AG09309 (cell line): ENCODE data around the gene PRKAG3.

ENCODE experiments used
- DNase-seq: peaks from one replicate; pipeline ENCODE4 v3.0.0-alpha.2; 2010; ENCODE audit warnings: low read depth
- H3K4me3 ChIP-seq: 2 replicates; pipeline ENCODE4 v1.5.1; 2011; ENCODE audit warnings: mild to moderate bottlenecking, low read depth, low read length, moderate library complexity; ENCODE audit not compliant: control insufficient read depth
- TF ChIP-seq, protein P1 (sequence below): IDR thresholded peaks from 2 replicates; pipeline ENCODE4 v1.5.1; 2011; ENCODE audit warnings: mild to moderate bottlenecking, low read depth, low read length, inconsistent platforms; ENCODE audit not compliant: insufficient read depth, control insufficient read depth; ENCODE audit errors: missing control alignments

PRKAG3 gene

DNA sequence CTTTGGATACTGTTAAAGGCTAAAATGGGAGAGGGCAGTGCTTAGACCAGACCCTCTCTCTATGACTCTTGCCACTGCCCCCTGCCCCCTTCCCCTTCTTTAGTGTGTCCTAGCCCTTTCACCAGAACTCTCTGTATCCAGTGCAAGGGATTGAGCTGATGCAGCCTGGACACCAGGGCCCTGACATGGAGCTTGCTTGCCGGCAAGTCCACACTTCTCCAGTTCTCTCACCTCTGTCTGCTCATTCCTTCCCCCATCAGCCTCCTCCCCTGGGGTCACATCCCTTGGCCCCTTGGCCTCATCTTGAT, 26.5 kb upstream of the PRKAG3 start:
- no peak for DNase-seq
- TF ChIP-seq, protein P1, sequence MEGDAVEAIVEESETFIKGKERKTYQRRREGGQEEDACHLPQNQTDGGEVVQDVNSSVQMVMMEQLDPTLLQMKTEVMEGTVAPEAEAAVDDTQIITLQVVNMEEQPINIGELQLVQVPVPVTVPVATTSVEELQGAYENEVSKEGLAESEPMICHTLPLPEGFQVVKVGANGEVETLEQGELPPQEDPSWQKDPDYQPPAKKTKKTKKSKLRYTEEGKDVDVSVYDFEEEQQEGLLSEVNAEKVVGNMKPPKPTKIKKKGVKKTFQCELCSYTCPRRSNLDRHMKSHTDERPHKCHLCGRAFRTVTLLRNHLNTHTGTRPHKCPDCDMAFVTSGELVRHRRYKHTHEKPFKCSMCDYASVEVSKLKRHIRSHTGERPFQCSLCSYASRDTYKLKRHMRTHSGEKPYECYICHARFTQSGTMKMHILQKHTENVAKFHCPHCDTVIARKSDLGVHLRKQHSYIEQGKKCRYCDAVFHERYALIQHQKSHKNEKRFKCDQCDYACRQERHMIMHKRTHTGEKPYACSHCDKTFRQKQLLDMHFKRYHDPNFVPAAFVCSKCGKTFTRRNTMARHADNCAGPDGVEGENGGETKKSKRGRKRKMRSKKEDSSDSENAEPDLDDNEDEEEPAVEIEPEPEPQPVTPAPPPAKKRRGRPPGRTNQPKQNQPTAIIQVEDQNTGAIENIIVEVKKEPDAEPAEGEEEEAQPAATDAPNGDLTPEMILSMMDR: no peak
- no peak overlapping the region for H3K4me3 ChIP-seq

DNA sequence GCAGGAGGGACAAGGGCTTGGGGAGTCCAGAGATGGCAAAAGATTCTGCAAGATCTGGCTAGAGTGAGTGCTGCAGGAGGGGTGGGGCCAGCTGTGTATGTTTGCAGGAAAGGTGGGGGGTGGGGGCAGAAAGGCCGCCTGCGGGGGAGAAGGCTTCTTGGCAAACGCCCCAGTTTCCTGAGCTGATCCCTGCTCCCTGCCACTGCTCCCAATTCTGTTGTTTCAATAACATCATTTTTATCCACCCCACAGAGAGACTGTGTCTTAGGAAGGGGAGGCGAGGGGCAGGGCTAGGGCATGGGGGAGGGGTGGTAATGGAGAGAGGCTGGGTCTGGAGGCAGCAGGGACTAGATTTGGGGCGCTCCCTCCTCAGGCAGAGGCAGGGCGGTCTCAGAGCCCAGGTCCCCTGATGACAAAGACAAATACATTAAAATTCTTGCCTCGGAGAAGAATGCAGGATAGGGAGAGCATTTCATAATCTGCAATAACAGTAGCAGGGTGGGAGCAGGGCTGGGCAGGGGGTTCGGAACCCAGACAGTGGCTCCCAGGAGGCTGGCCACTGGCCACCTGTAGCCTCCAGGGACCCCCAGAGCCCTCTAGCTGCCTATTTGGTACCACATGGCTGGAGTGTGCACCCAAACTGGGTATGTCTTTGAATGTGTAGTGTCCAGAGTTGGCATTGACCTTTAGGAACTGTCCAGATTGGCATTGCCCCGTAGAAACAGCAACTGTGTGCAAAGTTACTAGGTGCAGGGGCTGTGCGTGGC, 26.0 kb upstream of the PRKAG3 start:
- TF ChIP-seq, protein P1: no peak
- H3K4me3 ChIP-seq: no peak overlapping the region
- no peak for DNase-seq

DNA sequence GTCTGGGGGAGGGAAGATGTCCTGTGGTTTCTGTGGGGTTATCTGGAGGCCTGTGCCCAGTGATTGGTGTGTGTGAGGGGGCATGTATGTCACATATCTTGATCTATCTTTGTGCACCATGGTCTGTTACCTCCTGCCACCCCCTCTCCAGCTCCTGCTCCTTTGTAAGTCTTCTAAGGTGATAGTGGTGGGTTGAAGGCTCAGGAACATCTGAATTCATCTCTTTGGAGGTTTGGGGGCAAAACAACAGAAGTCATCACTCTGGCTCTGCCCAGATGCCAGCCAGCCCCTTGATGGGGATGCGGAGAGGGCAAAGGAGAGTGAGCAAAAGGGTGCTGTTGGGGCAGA, 25.3 kb upstream of the PRKAG3 start:
- no peak for DNase-seq
- H3K4me3 ChIP-seq: no peak overlapping the region
- TF ChIP-seq, protein P1: no peak

DNA sequence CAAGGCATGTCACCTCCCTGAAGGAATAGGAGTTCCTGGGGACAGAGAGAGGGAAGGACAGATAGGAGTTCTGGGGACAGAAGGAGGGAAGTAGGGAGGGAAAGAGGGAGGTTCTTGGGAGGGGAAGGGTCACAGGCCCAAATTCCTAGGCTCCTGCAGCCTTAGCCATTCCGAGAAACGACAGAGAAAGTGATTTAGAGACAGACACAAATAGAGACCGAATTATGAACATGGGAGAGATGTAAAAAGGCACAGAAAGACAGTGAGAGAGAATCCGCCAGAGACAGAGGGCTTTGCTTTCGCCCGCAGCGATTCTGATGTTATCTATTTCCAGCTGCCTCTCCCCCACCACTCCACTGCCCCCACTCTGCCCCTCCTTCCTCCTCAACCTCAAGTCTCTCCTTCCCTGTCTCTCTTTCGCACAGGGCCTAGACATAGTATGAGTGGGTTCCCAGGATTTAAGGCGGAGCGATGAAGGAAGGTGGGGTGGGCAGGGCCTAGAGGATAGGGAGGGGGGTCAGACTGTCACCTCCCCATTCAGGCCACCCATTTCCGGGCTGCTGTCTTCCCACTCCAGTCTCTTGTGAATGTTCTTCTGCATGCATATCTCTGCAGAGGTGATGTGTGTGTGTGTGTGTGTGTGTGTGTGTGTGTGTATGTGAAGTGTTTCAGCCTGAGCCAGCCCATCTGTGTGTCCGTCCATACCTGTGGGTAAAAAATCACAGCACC, 24.7 kb upstream of the PRKAG3 start:
- H3K4me3 ChIP-seq: no peak overlapping the region
- TF ChIP-seq, protein P1: no peak
- no peak for DNase-seq

DNA sequence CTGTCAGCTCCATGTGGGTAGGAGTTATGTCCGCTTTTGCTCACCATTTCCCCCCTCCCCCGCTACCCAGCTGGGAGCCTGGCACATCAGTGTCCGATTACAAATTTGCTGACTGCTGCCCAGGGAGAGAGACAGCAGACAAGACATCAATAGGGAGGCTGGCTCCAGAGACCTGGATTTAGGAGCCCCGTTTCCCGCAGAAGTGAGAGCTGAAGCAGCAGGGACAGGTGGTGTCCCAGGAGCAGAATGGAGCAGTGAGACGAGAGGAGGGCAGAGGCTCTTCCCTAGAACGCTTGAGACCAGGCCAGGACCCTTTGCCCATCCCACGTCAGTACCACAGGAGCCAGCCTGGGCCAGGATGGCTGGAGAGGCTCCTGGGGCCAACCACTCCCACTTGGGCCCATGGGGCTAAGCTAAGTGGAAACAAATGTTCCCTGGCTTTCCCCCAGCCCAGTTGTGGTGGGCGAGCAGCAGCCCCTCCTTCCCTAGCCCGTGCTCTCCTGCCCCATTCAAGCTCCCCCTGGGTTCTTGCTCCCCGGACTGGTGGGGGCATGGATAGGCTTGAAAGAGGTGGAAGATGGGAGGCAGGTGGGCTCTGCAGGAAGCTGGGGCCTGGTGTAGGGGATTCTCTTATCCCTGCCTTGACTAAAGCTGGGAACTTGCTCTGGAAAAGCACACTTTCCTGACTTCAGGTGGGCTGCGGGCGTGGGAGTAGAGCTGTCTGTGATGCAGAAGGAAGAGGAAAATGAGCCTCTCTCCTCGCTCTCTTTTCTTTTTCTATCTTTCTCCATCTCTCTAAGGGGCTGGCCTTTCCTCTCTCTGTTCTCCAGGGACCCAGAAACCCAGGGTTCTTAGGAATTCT, 23.9 kb upstream of the PRKAG3 start:
- no peak overlapping the region for H3K4me3 ChIP-seq
- no peak for DNase-seq
- TF ChIP-seq, protein P1: no peak

DNA sequence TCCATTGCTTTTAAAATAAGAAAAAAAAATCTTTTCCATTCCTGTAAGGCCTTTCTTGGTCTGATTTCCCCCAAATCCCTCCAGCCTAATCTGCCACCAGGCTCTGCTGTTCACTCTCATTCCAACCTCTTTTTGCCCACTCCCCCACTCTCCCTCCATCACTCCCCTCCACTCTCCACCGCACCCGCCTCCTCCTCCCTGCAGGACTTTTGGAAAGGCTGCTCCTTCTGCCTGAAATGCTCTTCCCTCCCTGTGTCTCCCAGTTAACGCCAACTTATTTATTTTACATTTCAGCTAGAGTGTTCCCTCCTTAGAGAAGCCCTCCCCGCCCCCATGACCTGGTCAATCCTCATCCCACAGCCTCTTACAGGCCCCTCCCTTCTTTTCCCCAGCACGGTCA, 23.3 kb upstream of the PRKAG3 start:
- TF ChIP-seq, protein P1: no peak
- H3K4me3 ChIP-seq: no peak overlapping the region
- DNase-seq: no peak
